ENCODE results near the gene HSD11B1.
A peak's percentile ranks its signal among the peaks of the same experiment; 100 is the strongest.

Gene HSD11B1

DNA sequence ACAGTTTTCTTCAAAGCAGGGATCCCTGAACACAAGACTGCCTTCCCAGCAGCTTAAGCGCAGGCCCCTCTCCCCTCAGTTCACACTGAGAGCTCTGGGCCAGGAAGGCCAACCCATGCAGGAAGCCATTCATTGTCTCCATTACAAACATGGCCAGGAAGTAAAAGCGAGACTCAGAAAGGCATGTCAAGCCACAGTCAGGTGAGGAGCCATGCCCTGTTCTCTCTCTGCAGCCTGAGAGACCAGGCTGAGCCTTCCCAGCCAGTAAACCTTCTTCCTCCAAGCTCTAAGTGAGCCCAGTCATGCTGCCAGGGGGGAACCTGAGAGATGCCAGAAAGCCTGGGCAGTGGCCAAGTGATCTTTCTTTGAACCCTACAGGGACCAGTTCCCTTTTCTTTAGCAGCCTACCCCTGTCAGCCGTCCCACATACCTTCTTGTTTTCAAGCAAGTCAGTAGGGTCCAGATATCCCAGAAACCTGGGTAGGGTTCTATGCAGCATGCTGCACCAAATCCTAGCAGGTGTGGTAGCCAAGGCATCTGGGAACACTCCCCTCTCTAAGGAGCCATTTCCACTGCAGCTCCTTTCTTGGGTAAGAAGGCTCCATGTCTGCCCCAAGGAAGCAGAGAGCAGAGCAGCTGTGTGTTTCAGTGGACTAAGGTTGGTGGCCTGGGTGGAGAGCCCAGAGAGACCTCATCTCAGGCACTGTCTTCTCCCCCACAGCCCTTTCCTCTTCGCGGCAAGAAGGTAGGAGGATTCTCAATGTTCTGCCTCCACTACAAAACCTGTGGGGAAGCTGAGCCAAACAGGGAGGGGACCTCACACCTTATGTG is 52.2 kb downstream of the HSD11B1 start:
- peak; percentile 81 for DNase-seq

DNA sequence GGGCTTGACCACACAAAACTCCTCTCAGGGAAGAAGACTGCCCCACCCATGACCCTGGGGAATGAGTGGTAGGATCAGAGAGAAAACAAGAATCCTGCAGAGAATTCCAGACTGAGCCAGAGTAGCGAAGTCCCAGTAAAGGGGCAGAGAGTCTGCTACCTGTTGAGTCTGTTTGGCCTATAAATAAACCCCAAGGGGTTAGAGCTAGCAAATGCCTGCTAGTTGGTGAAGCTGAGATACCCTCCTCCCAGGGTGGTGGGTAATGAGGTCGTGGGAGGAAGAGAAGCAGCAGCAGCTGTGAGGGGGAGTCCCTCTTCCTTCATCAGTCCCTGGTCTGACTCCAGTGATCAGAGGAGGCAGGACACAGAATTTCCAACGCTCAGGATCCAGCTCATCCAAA is 53.8 kb downstream of the HSD11B1 start:
- DNase-seq: no peak

DNA sequence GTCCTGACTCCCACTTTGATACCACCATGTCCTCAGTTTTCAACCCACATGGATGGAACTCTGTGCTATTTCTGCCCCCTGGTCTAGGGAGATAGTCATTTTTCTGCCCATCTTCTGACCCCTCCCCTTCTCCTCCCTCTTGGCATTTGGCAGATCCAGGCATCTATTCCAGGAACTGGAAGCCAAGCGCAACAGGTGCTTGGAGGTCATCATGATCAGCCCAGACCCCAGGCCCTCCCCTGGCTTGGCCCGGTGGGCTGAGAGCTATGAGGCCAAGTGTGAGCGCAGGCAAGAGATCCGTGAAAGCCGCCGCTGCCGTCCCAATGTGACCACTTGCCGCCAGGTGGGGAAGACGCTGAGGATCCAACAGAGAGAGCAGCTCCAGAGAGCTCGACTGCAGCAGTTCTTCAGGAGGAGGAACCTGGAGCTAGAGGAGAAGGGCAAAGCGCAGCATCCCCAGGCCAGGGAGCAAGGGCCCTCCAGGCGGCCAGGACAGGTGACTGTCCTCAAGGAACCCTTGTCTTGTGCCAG is 55.2 kb downstream of the HSD11B1 start:
- DNase-seq: no peak

DNA sequence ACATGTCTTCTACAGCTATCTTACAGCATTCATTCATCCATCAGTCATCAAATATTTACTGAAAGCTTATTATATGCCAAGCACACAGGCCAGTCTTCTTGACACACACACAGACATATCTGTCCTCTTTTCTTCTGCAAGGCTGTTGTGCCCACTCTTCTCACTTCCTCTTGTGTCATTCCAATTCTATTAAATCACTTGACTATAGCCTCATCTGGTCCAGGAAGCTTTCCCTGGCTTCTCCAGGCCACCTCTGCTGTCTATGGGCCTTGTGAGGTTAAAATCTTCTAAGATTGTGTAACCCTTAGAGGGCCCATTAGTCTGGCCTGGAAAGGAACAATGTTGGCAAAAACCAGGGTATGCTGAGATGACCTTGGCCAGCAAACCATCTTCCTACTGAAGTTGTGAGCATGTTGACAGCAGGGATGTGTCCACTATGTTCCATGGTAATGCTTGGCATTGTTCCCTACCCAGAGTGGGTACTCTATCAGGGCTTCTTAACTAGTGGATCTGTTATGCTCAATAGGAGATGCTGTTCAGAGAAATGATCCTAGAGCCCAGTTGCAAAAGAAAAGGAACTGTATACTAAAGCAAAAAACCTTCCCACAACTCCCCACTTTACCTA is 56.5 kb downstream of the HSD11B1 start:
- no peak for DNase-seq

DNA sequence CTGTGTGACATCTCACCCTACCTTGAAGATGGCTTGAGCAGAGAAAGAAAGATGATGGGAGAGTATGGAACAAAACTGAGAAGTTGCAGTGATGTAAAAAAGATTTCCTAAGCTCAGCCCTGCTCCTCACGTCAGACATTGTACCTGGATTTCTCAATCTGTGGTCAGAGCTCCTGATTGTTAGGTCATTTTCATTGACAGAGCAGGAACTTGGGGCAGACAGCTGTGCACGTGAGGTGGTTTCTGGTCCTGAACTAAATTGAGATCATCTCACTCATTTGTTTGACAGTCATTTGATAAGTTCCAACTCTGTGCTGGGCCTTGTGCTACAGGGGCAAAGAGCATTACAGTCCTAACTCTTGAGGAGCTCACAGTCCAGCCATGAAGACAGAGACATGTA is 61.4 kb downstream of the HSD11B1 start:
- no peak for DNase-seq

DNA sequence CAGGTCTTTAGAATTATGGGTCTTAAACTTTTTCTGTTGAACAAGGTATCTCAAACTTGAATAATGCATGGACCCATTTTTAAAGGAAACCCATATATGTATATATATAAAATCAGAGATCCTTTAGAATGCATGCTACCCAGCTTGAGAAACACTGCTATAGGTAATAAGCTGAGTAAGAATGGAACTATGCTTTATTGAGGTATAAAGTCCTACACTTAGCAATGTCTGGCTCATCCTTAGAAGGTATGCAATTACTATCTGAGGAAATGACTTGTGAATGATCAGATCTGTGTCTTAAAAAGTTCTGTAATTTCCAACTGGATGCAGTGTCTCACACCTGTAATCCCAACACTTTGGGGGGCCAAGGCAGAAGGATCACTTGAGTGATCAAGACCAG is 62.5 kb downstream of the HSD11B1 start:
- DNase-seq: no peak

- DNase-seq: no peak
Observed at GRCh38 chr1:209767706-209768105, 63.1 kb downstream of the HSD11B1 start.

GRCh38 chr1:209768354-209768774 is 63.7 kb downstream of the HSD11B1 start:
- peak; percentile 88 for DNase-seq

GRCh38 chr1:209769171-209769904 is 64.7 kb downstream of the HSD11B1 start:
- peak; percentile 84 for DNase-seq

- no peak for DNase-seq
Observed at GRCh38 chr1:209769971-209770370, 65.3 kb downstream of the HSD11B1 start.

DNA sequence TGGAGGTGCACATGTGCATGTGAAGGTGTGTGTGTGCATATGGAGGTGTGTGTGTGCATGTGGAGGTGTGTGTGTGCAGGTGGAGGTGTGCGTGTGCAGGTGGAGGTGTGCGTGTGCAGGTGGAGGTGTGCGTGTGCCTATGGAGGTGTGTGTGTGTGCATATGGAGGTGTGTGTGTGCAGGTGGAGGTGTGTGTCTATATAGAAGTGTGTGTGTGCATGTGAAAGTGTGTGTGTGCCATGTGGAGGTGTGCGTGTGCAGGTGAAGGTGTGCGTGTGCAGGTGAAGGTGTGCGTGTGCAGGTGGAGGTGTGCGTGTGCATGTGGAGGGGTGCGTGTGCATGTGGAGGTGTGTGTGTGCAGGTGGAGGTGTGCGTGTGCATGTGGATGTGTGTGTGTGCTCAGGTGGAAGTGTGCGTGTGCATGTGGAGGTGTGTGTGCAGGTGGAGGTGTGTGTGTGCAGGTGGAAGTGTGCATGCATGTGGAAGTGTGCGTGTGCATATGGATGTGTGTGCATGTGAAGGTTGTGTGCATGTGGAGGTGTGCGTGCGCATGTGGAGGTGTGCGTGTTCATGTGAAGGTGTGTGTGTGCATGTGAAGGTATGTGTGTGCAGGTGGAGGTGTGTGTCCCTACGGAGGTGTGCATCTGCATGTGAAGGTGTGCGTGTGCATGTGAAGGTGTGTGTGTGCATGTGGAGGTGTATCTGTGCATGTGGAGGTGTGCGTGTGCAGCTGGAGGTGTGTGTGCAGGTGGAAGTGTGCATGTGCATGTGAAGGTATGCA is 66.2 kb downstream of the HSD11B1 start:
- no peak for DNase-seq

DNA sequence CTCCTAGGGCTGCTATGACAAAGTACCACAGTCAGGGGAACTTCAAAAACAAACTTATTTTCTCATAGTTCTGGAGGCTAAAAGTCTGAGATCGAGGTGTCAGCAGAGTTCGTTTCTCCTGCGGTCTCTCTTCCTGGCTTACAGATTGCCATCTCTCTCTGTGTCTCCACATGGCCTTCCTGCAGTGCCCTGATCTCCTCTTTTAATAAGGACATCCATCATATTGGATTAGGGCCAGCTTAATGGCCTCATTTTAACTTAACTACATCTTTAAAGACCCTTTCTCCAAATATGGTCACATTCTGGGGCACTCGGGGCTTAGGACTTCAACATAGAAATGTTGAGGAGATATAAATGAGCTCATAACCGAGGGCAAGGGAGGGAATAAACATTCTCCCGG is 67.5 kb downstream of the HSD11B1 start:
- no peak for DNase-seq

DNA sequence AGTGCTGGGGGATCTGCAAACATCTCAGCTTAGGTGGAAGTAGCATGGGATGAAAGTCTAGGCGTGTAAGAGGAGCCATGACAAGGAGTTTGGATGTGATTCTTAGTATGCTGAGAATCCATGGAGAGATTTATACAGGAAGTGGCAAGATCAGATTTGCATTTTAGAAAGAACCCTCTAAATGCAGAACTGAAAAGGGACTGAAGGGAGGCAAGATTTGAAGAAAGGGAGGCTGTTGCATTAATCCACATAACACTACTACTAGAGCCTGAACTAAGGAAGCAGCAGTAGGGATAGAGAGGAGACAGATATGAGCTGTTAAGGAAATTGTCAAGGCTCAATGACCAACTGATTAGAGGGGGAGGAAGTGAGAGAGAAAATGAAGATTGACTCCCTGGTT is 69.9 kb downstream of the HSD11B1 start:
- no peak for DNase-seq

GRCh38 chr1:209775678-209776077 is 71.0 kb downstream of the HSD11B1 start:
- DNase-seq: no peak

GRCh38 chr1:209777587-209777986 is 72.9 kb downstream of the HSD11B1 start:
- DNase-seq: no peak

GRCh38 chr1:209778102-209778501 is 73.5 kb downstream of the HSD11B1 start:
- no peak for DNase-seq

DNA sequence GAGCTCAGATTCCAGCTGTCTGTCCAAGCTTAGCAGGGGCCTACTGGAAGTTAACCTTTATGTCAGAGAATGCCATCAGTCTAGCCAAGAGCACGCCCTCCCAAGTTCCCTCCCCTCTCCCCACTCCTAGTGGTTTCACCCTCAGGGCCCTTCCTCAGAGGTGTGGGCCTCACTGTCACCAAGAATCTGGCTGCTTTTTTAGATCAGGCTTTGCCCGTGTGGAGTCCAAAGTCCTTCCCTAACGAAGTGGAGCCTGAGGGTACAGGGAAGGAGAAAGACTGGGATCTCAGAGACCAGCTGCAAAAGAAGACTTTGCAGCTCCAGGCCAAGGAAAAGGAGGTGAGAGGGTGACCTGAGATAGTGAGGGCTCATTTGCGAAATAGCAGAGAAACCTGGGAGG is 75.6 kb downstream of the HSD11B1 start:
- no peak for DNase-seq

DNA sequence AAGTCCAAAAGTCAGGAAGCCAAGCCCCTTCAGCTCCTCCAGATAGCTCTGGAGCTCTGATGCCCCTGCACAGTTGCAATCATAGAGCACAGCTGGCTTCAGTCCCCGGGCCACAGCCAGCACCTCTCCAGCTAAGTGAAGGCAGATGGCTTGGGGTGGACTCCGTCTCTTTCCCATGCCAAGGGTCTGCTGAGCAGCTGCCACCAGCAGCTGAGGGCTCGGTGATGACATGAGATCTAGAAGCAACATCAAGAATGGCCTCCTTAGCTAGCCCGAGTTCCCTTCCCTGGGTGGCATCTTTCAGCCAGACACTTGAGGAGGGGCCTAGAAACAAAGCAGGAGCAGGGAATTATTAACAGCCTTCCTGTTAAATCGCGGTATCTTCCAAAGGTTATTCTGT is 78.7 kb downstream of the HSD11B1 start:
- DNase-seq: no peak

Measured in activated CD8-positive, alpha-beta memory T cell treated with anti-CD3 and anti-CD28 coated beads for 24 hours (primary cell).